Superior temporal gyrus (tissue), 1 donor: ENCODE measurements around the gene EIF4G3.
"Not testable (repeated sequence)": the region's sequence is repeated elsewhere in the genome, so short reads cannot be mapped to it uniquely, and the experiment has no call there.

ENCODE experiments used
- DNase-seq: peaks from one replicate; pipeline ENCODE4 v3.0.0-alpha.2; 2016; ENCODE audit errors: extremely low spot score

The EIF4G3 gene

DNA sequence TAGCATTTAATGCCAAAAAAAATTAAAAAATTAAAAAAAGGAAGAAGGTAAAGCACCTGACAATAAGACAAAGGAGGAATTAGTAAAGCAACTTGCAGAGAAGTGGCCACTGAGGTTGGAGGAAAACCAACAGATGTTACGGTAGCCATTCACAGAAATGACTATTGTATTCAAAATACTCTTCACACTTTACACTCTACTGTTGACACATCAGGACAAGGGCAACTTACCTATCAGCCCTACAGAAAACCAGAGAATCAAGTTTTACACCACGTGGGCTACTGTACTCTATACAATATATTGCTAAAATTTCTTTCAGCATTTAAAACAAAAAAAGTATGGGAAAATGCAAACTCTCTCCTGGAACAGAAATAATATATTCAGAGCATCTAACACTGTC lies 70.0 kb downstream of the EIF4G3 start:
- DNase-seq, result no peak

DNA sequence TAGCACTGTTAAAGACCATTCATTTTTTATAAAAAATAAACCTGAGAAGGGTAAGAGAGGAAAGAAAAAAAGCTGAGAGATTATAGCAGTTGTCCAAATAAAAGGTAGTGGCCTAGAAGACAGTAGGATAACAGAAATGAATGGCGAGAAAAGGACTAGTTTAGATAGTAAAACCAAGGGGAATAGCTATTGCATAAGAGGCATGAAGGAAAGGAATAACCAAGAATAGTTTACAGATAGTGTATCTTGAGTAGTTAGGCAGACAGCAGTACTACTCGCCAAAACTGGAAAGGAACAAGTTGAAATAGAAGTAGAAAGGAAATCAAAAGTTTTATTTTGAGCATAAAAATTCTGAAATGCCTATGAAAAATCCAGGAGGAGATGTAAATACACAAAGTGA lies 70.5 kb downstream of the EIF4G3 start:
- no peak for DNase-seq

- no peak for DNase-seq
Measured at GRCh38 chr1:21105807-21106206, 70.9 kb downstream of the EIF4G3 start.

GRCh38 chr1:21104683-21105082 lies 72.0 kb downstream of the EIF4G3 start:
- DNase-seq, result no peak

GRCh38 chr1:21100481-21100921 lies 76.2 kb downstream of the EIF4G3 start:
- DNase-seq, result no peak

GRCh38 chr1:21099869-21100131 lies 76.9 kb downstream of the EIF4G3 start:
- no peak for DNase-seq

GRCh38 chr1:21099034-21099868 lies 77.4 kb downstream of the EIF4G3 start:
- no peak for DNase-seq

DNA sequence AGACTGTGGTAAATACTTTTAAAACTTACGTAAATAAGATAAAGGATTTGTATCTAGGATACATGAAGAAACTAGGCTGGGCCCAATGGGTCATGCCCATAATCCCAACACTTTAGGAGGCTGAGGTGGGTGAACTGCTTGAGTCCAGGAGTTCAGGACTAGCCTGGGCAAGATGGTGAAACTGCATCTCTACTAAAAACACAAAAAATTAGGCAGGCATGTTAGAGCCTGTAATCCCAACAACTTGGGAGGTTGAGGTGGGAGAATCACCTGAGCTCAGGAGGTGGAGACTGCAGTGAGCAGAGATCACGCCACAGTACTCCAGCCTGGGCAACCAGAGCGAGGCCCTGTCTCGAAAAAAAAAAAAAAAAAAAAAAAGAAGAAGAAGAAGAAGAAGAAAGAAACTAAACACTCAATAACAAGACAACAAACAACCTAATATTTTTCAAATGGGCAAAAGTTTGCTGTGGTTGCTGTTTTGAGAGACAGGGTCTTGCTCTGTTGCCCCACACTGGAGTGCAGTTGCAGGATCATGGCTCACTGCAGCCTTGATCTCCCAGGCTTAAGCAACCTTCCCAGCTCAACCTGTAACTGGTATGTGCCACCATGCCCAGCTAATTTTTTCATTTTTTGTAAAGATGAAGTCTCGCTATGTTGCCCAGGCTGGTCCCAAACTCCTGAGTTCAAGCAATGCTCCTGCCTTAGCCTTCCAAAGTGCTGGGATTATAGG lies 78.3 kb downstream of the EIF4G3 start:
- no peak for DNase-seq

DNA sequence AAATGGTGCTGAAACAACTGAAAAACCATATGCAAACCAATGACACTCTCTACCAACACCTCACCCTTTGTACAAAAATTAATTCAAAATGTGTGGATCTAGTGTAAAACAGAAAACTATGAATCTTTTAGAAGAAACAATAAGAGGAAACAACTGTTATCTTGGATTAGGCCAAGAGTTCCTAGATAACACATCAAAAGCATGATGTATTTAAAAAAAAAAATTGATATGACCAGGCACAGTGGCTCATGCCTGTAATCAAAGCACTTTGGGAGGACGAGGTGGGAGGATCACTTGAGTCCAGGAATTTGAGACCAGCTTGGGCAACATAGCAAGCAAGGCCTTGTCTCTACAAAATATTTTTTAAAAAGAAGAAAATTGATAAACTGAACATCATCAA lies 79.0 kb downstream of the EIF4G3 start:
- DNase-seq, result no peak

GRCh38 chr1:21095976-21096375 lies 80.7 kb downstream of the EIF4G3 start:
- no peak for DNase-seq

DNA sequence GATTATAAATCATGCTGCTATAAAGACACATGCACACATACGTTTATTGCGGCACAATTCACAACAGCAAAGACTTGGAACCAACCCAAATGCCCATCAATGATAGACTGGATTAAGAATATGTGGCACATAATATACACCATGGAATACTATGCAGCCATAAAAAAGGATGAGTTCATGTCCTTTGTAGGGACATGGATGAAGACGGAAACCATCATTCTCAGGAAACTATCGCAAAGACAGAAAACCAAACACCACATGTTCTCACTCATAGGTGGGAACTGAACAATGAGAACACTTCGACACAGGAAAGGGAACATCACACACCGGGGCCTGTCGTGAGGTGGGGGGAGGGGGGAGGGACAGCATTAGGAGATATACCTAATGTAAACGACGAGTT lies 82.4 kb downstream of the EIF4G3 start:
- DNase-seq, result not testable (repeated sequence)

DNA sequence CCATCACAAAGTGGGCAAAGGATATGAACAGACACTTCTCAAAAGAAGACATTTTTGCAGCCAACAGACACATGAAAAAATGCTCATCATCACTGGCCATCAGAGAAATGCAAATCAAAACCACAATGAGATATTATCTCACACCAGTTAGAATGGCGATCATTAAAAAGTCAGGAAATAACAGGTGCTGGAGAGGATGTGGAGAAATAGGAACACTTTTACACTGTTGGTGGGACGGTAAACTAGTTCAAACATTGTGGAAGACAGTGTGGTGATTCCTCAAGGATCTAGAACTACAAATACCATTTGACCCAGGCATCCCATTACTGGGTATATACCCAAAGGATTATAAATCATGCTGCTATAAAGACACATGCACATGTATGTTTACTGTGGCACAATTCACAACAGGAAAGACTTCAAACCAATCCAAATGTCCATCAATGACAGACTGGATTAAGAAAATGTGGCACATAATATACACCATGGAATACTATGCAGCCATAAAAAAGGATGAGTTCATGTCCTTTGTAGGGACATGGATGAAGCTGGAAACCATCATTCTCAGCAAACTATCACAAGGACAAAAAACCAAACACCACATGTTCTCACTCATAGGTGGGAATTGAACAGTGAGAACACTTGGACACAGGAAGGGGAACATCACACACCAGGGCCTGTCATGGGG lies 83.3 kb downstream of the EIF4G3 start:
- not testable (repeated sequence) for DNase-seq

DNA sequence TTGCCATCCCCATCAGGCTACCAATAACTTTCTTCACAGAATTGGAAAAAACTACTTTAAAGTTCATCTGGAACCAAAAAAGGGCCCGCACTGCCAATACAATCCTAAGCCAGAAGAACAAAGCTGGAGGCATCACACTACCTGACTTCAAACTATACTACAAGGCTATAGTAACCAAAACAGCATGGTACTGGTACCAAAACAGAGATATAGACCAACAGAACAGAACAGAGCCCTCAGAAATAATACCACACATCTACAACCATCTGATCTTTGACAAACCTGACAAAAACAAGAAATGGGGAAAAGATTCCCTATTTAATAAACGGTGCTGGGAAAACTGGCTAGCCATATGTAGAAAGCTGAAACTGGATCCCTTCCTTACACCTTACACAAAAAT lies 84.2 kb downstream of the EIF4G3 start:
- DNase-seq, result not testable (repeated sequence)

DNA sequence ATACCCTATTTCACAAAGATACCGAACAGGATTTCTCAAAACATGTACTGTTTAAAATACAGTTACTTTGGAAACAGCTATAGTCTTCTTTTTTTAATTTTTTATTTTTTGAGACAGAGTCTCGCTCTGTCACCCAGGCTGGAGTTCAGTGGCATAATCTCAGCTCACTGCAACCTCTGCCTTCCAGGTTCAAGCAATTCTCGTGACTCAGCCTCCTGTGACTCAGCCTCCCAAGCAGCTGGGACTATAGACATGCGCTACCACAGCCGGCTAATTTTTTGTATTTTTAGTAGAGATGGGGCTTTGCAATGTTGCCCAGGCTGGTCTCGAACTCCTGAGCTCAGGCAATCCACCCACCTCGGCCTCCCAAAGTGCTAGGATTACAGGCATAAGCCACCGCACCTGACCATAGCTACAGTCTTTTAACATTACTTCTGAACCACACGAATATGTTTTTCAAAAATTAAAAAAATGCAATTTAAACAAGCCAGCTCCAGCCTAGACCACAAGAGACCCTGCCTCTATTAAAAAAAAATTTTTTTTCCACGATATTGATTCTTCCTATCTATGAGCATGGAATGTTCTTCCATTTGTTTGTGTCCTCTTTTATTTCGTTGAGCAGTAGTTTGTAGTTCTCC lies 85.5 kb downstream of the EIF4G3 start:
- DNase-seq, result not testable (repeated sequence)

GRCh38 chr1:21090463-21090862 lies 86.2 kb downstream of the EIF4G3 start:
- DNase-seq, result no peak

- DNase-seq, result no peak
Measured at GRCh38 chr1:21089731-21090130, 87.0 kb downstream of the EIF4G3 start.

GRCh38 chr1:21089299-21089698 lies 87.4 kb downstream of the EIF4G3 start:
- no peak for DNase-seq

DNA sequence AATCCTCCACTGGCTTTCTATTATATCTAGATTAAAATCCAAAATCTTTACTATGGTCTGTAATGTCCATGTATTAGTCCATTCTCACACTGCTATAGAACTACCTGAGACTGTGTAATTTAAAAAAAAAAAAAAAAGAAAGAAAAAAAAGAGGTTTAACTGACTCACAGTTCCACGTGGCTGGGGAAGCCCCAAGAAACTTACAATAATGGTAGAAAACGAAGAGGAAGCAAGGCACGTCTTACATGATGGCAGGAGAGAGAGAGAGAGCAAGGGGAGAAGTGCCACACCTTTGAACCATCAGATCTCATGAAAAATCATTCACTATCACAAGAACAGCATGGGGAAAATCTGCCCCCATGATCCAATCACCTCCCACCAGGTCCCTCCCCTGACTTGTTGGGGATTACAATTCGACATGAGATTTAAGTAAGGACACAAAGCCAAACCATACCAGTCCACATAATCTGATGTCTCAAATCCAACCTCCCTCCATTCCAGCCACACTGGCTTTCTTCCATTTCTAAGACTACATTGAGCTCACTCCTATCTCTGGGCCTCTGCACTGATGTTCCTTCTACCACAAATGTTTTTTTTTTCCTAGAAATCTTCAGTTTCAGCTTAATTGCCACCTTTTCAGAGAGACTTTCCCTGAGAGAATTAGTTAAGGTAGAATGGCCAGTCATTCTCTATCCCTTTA lies 92.4 kb downstream of the EIF4G3 start:
- DNase-seq, result no peak

DNA sequence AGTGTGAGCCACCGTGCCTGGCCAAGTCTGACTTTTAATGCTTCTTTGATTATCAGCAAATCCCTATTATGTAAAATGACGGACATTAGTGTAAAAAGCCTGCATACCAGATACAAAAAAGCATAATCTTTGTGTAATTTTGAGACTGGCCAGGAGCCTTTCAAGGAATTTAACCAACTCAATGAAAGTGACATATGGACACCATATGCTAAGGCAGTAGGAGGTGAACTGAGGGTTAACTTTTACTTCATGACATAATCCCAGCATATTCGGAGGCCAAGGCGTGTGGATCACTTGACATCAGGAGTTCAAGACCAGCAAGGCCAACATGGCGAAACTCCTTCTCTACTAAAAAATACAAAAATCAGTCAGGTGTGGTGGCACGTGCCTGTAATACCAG lies 94.6 kb downstream of the EIF4G3 start:
- DNase-seq, result no peak

GRCh38 chr1:21077085-21077484 lies 99.6 kb downstream of the EIF4G3 start:
- no peak for DNase-seq

GRCh38 chr1:21072721-21073120 lies 104.0 kb downstream of the EIF4G3 start:
- peak; percentile 59 for DNase-seq

DNA sequence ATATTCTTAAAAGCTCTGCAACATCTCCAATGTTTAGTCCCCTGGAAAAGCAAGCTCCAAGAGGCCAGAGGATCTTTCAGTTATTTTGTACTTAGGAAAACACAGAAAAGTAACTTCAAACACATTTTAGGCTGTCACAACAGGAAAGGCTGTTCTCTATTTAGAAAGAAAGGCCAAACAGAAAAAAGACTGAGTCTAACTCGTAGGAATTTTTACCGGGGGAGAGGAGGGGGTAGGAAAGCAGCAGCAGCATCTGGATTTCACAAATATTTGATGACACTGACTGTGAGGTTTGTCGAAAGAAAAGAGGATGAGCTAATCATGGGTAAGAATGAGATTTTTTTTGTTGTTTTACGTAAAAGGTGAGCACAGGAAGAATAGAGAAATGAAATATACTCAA lies 107.1 kb downstream of the EIF4G3 start:
- no peak for DNase-seq
